ENCODE results near the gene TUBG1.

Gene TUBG1

GRCh38 chr17:42566883-42567573 is 42.5 kb upstream of the TUBG1 start, which contains the start of gene MLX:
TSS of gene MLX (plus strand) at chr17:42567100. CDS start at chr17:42567125, 25 bp downstream.
- peak within 1 kb of the TSS; percentile 94 for H3K4me3 ChIP-seq (ENCODE audit: low read depth, low read length)
- H3K27me3 ChIP-seq (replicated peaks): no peaks in the 10 kb centered on the region
- peak; percentile 76 for DNase-seq
- in situ Hi-C loops (cut with HindIII; ENCODE audit: low pct_ligation_motif_present, low sequenced_read_pairs): no loop called here
- peak within 1 kb of the TSS; percentile 60 for H3K27ac ChIP-seq
- no peak for TF ChIP-seq CTCF (IDR thresholded peaks at IDR 0.05; ENCODE audit: low read depth, low read length, missing control alignments)
- H3K36me3 ChIP-seq (replicated peaks): peaks cover 49% of the 10 kb centered on the region

GRCh38 chr17:42568341-42569111 is 41.0 kb upstream of the TUBG1 start:
- Histone ChIP-seq H3K27ac (no peak overlapping the region), H3K4me3 (ENCODE audit: low read depth, low read length) (no peak overlapping the region)

GRCh38 chr17:42571435-42572225 is 37.9 kb upstream of the TUBG1 start:
- Histone ChIP-seq H3K27ac (no peak overlapping the region), H3K4me3 (ENCODE audit: low read depth, low read length) (no peak overlapping the region)
- no peak for TF ChIP-seq CTCF (IDR thresholded peaks at IDR 0.05; ENCODE audit: low read depth, low read length, missing control alignments)

More at GRCh38 chr17:42568341-42569111, 41.0 kb upstream of the TUBG1 start:
- Histone ChIP-seq H3K27me3 (replicated peaks) (no peaks in the 10 kb centered on the region), H3K36me3 (replicated peaks) (peaks cover 62% of the 10 kb centered on the region)
- TF ChIP-seq CTCF (IDR thresholded peaks at IDR 0.05; ENCODE audit: low read depth, low read length, missing control alignments): no peak
- in situ Hi-C loops (cut with HindIII; ENCODE audit: low pct_ligation_motif_present, low sequenced_read_pairs): no loop called here
- no peak for DNase-seq

GRCh38 chr17:42573095-42573494 is 36.4 kb upstream of the TUBG1 start:
- no peak overlapping the region for H3K27ac ChIP-seq
- H3K36me3 ChIP-seq (replicated peaks): peaks cover 49% of the 10 kb centered on the region
- H3K4me3 ChIP-seq (ENCODE audit: low read depth, low read length): no peak overlapping the region
- H3K27me3 ChIP-seq (replicated peaks): no peaks in the 10 kb centered on the region
- TF ChIP-seq CTCF (IDR thresholded peaks at IDR 0.05; ENCODE audit: low read depth, low read length, missing control alignments): no peak
- no peak for DNase-seq
- in situ Hi-C loops (cut with HindIII; ENCODE audit: low pct_ligation_motif_present, low sequenced_read_pairs): no loop called here

More at GRCh38 chr17:42571435-42572225, 37.9 kb upstream of the TUBG1 start:
- DNase-seq: no peak
- Histone ChIP-seq H3K36me3 (replicated peaks) (peaks cover 49% of the 10 kb centered on the region), H3K27me3 (replicated peaks) (no peaks in the 10 kb centered on the region)
- in situ Hi-C loops (cut with HindIII; ENCODE audit: low pct_ligation_motif_present, low sequenced_read_pairs): no loop called here

GRCh38 chr17:42574463-42574862 is 35.0 kb upstream of the TUBG1 start:
- Histone ChIP-seq H3K27ac (no peak overlapping the region), H3K36me3 (replicated peaks) (peaks cover 39% of the 10 kb centered on the region), H3K4me3 (ENCODE audit: low read depth, low read length) (no peak overlapping the region), H3K27me3 (replicated peaks) (no peaks in the 10 kb centered on the region)
- TF ChIP-seq CTCF (IDR thresholded peaks at IDR 0.05; ENCODE audit: low read depth, low read length, missing control alignments): no peak
- in situ Hi-C loops (cut with HindIII; ENCODE audit: low pct_ligation_motif_present, low sequenced_read_pairs): no loop called here
- no peak for DNase-seq
